KOPT-K1 (cell line): ENCODE results near the gene ATG7.

Experiments used
- H3K27ac ChIP-seq: fragments of 200-600 bp; sonication (generic); 2 replicates; pipeline ENCODE4 v1.5.1; 2016; ENCODE audit warnings: antibody characterized with exemption, mild to moderate bottlenecking, low read depth, low read length; ENCODE audit not compliant: poor library complexity, severe bottlenecking
- H3K36me3 ChIP-seq: fragments of 200-600 bp; sonication (generic); 2 replicates; pipeline ENCODE4 v1.5.1; 2017; ENCODE audit warnings: antibody characterized with exemption, mild to moderate bottlenecking, low read length, moderate library complexity; ENCODE audit not compliant: insufficient read depth
- H3K9me3 ChIP-seq: fragments of 200-600 bp; sonication (generic); 2 replicates; pipeline ENCODE4 v1.5.1; 2017; ENCODE audit warnings: antibody characterized with exemption, low read length, mild to moderate bottlenecking; ENCODE audit not compliant: insufficient read depth, poor library complexity, severe bottlenecking

ATG7 gene

DNA sequence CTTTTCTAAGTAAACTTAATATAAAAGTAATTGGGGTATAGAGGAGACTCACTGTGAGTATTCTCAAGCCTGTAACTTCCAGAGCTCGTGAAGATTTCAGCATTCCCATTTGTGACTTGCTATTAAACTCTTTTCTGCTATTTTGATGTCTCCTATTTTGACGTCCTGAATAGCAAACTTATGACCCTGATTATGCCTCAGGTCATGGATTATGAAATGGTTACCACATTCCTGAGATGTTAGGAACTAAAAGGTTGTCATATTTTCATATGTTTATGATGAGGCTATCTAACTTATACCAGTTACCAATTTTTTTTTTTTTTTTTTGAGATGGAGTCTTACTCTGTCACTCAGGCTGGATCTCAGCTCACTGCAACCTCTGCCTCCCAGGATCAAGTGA, 105.5 kb downstream of the ATG7 start:
- H3K27ac ChIP-seq: no peak overlapping the region
- H3K9me3 ChIP-seq: no peaks in the 10 kb centered on the region
- H3K36me3 ChIP-seq: no peaks in the 10 kb centered on the region; the same call in 1 of the 2 replicates

DNA sequence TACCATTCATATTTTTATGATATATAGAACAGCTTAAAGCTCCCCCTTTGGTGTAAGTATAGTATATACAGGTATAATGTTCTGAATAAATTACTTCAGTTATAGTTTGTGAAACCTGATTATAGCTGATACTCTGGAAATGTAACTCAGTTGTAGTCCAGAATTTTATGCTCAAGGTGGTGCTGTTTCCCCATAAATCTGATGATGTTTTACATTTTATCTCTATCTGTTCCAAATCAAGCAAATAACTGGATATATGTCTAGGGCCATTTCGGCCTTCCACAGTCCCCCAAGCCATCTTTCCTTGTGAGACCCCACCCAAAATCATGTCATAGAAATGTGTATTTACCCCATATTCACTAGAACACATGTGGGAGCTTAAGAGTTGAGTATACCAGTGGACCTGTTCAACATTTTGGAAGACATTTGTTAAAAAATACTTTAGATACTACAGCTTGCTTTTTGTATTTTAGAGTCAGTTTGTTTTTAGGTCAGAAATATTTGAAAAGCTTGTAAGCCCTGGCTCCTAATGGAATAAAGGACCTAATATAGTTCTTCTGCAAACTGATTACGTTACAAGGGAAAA, 107.1 kb downstream of the ATG7 start:
- H3K36me3 ChIP-seq: no peaks in the 10 kb centered on the region; the same call in 1 of the 2 replicates
- H3K27ac ChIP-seq: no peak overlapping the region
- H3K9me3 ChIP-seq: no peaks in the 10 kb centered on the region

DNA sequence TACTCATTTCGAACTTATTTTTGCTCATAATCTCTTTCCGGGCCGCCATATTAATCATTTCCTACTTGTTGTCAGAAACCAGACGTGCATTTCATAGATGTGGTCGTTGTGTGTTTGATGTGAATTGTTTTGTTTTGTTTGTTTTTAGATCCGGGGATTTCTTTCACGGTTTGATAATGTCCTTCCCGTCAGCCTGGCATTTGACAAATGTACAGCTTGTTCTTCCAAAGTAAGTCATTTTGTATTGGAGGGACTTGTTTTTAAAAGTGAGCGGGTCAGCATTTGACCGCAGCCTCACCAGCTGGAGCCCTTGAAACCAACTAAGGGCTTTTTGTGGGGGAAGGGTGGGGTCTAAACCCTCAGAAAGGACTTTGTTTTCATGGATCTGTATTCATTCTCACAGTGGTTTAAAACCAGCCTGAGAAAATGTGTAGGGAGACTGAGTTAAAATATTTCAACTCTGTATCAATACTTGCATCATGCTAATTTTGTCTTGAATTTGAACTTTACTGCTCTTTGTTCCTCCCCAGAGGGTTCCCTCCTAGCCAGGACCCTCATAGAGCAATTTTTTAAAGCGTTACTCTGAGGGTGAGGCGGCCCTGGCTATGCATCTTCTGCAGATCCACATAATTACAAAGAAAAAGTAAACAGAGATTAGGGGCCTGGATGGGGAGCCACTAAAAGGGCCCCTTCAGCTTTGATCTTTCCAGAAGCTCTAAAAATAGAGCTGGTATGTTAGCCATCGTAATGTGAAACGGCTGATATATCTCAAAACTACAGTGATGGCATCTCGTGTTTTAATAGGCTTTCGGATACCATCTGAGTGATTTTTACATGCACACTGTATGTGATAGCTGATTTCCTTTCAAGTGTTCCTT, 107.9 kb downstream of the ATG7 start:
- no peak overlapping the region for H3K27ac ChIP-seq
- no peaks in the 10 kb centered on the region for H3K9me3 ChIP-seq
- H3K36me3 ChIP-seq: no peaks in the 10 kb centered on the region; the same call in 1 of the 2 replicates

DNA sequence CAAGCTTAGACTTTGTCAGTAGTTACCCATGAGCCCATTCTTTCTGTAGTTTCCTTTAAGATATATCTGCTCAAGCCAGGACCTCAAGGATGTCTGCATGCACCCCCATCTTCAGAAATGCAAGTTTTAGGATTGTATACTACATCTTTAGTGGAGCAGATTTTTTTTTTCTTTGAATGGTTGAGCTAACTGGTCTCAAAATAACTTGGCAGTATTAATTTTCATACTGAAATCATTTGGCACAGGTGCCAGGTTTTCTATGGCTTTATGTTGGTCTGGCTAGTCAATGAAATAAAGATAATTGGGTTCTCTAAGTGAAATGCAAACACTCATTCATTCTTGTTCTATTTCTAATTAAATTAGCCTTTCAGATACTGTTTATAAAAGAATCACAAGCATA, 108.9 kb downstream of the ATG7 start:
- Histone ChIP-seq H3K36me3 (no peaks in the 10 kb centered on the region; the same call in 1 of the 2 replicates), H3K9me3 (no peaks in the 10 kb centered on the region), H3K27ac (no peak overlapping the region)

DNA sequence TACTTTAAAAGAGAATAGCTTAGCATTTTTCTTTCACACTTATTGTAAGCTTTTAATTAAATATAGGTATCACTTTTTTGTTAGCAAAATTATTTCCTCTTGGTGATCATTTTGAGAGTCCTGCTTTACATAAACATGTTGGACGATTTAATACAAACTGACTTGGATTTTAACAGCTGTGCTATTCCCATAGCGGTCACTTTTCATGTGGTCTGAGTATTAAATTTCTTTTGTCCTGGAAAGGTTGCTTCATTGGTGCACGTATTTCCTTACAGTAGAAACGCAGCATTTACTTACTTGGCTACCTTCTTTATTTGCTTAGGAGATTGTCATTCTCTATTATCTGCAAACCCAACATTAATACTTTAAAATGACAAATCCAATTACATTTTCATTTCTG, 109.4 kb downstream of the ATG7 start:
- no peaks in the 10 kb centered on the region; the same call in 1 of the 2 replicates for H3K36me3 ChIP-seq

DNA sequence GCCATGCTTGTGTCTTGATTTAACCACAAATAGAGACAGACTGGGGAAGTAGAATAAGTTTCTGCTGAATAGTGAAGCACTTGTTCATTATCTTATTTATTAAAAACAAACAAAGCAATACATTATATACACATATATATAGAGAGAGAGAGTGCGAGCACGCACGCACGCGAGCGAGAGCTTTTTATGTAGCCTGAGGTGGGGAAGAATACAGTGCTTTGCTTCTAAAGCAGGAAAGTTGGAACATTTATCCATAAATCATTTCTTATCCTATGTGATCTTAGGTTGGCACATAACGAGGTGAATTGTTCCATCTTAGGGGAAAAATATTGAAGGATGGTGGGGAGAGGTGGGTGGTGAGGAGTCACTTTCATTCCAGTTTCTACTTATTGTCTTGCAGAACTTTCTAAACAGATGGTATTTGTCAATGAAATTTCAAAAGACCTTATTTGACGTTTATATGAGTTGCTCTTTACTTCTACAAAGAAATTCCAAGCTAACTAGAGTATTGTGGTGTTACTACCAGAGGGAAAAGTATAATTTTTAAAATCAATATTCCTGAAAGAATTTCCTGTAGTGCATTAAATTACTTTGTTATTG, 110.0 kb downstream of the ATG7 start:
- Histone ChIP-seq H3K36me3 (no peaks in the 10 kb centered on the region; the same call in 1 of the 2 replicates), H3K27ac (no peak overlapping the region), H3K9me3 (no peaks in the 10 kb centered on the region)

More for the DNA sequence above, 109.4 kb downstream of the ATG7 start:
- Histone ChIP-seq H3K27ac (no peak overlapping the region), H3K9me3 (no peaks in the 10 kb centered on the region)

DNA sequence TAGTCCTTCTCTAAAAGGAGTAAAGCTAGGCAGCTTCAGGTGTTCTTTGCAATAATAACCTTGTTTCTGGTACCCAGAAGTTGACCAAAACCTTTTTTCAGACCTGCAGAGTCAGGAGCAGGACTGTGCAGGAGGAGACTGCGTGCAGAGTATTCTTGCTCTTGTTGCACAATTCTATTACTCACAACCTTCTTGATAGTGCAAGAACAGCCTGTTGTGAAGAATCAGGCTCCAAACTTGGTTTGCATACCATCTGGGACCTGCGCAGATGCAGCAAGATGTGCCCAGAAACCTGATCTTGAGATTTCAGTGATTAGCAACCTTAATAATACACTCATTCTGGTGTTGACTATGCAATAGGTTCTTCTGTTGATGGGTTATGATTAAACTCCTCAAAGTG, 111.9 kb downstream of the ATG7 start:
- H3K9me3 ChIP-seq: no peaks in the 10 kb centered on the region
- H3K36me3 ChIP-seq: no peaks in the 10 kb centered on the region; the same call in 1 of the 2 replicates
- no peak overlapping the region for H3K27ac ChIP-seq

DNA sequence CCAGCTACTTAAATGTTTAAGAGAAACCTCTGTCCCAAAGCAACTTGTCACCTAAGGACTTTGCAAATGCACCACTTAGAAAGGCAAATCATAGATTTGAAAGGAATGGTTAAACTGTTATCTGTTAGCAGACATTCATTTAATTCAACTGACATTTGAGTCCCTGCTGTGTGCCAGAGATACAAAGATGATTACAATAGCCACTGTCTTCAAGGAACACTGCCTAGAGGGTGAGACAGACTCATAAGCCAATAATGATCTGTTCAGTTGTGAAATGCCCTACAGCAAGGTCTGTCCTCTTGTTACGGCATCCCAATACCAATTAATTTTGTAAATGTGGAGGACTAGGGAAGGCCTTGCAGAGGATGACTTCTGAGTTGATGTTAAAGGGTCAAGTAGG, 113.1 kb downstream of the ATG7 start:
- Histone ChIP-seq H3K36me3 (no peaks in the 10 kb centered on the region), H3K27ac (no peak overlapping the region), H3K9me3 (no peaks in the 10 kb centered on the region)

DNA sequence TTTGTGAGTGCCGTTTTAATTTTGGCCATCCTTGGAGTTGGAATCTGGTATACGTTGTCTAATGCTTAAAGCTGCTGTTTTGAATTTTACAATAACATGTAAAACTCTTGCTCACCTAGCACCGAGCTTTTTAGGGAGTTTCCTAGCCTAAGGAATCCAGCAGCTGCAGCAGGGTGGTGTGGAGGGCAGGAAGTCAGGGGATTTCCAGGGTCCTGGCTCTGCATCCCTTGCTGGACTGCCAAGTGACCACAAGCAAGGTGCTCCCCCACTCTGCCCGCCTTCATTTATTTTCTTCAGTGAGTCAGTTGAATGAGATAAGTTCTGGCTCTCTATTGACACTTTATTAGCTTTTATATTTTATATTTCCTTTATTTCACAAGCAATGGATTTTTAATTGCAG, 113.7 kb downstream of the ATG7 start:
- H3K36me3 ChIP-seq: no peaks in the 10 kb centered on the region
- no peak overlapping the region for H3K27ac ChIP-seq
- H3K9me3 ChIP-seq: no peaks in the 10 kb centered on the region

DNA sequence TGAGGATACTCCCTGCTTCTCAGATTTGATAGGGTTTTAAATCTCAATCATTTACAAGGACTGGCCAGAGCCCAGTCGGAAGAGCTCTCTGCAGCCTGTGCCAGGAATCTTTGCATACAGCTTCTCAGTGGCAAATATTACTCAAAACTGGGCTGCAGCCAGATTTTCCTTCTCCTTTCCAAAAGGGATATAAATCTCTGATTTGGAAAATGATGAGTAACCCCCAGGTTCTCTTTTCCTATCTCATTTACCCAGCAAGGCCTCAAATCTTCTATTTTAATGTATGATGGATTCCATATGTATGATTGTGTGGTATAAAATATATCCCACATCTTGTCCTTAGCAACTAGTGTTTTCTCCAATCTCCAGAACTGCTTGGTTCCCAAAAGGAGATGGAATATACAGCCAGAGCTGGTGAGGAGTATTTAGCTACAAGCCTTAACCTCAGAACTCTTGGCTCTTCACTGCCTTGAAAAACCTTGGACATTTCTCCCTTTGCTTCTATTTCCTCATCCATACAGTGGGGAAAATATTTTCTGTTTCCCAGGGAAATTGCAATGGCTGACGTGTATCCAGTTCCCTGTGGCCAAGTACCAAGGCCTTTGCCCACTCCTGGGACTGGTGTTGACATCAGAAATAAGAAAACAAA, 114.4 kb downstream of the ATG7 start:
- H3K27ac ChIP-seq: no peak overlapping the region
- no peaks in the 10 kb centered on the region for H3K36me3 ChIP-seq
- H3K9me3 ChIP-seq: no peaks in the 10 kb centered on the region

DNA sequence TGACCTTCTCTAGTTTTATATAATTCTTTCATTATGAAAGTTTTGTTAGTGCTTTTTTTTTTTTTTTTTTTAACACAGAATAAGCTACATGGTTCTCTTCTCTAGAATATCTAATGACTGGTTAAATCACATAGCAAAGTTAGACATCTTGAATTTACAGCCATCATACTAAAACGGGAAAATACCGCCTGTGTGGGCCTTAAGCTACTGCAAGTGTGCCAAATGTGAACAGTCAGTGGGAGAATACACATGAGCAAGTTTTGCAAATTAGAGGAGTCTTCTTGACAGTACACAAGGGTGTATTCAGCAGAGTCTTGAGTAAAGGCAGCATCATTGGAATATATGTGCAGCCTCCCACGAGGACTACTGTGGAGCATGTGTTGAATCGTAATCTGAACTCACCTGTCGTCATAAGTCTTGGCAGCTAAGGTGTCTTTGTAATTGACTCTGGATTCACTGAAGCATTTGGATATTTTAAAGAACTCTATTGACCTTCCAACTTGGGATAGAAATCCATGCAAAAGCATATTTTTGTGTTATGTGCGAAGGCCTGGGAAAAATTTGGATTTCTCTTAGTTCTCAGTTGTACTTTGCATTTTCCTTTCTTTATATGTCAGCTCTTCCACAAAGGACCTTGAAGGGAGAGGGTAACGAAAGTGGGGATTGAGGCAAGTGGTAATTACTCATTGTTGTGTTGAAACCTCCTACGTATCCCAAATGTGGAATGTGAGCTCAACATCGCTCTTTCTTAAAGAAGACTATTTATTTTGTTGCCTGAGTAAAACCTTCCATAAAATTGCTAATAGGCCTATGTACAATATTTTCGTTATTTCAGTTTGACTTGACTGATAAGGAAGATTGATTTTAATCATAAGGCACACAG, 117.4 kb downstream of the ATG7 start:
- Histone ChIP-seq H3K27ac (no peak overlapping the region), H3K36me3 (no peaks in the 10 kb centered on the region), H3K9me3 (no peaks in the 10 kb centered on the region)

DNA sequence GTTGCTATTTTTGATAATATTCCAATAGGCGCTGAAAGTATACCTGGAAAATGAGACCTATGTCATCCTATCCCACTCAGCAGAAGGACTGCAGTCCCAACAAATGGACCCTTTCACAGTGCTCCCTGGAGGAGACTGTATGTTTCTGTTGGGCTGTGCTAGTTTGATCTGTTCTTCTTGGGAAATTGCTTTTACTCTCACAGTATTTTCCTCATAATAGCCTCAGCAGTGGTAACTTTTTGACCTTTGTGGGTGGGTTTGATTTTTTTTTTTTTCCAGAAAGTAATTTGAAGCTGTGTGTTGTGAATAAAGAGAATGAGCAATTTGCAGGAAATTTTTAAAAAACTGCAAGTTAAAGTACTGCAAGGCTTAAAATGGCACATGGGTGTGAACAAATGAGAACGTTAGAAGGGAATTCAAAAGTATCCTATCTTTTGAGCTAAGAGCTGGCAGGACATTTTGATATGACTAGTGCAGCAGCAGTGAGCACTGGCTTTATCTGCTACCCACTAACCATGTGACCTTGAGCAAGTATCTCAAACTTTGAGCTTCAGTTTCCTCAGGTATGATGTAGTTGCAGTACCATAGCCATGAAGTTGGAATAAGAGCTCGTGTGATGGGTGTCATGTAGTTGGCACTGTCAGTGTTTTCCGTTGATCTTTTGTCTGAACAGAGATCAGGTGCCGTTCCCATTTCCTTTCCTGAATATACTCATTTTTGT, 118.4 kb downstream of the ATG7 start:
- Histone ChIP-seq H3K36me3 (no peaks in the 10 kb centered on the region), H3K9me3 (no peaks in the 10 kb centered on the region), H3K27ac (no peak overlapping the region)

DNA sequence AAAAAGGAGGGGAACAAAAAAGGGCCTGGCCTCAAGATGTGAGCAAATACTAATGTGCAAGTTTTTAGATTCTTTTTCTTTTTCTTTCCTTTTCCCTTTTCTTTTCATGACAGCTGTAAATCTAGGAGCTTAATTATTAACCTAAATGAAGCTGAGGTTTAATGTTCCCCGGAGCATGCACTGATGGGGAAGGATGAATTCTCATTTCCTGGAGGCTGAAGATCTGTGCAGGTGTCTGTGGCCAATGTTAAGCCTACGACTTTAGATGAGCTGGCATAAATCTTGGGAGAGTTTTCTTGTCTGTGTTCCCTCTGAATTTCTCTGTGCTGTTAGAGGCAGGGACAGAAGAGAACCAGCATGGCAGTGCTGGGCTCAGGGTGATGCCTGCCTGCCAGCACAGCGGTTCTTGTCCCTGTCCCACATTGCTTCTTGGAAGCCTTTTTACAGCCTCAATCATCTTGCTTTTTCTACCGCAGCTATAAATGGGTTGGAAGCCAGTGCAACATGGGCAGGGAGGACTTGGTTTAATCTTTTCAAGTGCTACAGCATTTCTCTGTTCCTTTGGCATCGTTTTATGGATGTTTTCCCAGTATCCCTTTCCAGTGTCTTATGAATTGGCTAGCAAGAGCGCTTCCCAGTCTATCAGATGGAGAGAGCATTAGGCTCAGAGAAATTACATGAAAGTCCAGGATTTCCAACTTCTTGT, 119.1 kb downstream of the ATG7 start:
- Histone ChIP-seq H3K36me3 (no peaks in the 10 kb centered on the region), H3K9me3 (no peaks in the 10 kb centered on the region), H3K27ac (no peak overlapping the region)
